PC-9 (cell line): ENCODE results near the gene PTCSC3.

Source experiments
- CTCF ChIP-seq: fragments of 200-600 bp; sonication (generic); conservative IDR thresholded peaks from 2 replicates; pipeline ENCODE4 v1.6.1; 2017; ENCODE audit warnings: mixed run types, antibody characterized with exemption, mild to moderate bottlenecking, moderate library complexity
- EZH2 ChIP-seq: fragments of 200-600 bp; sonication (generic); IDR thresholded peaks from 2 replicates; pipeline ENCODE4 v1.8.0; 2017; ENCODE audit warnings: antibody characterized with exemption, low read depth

DNA sequence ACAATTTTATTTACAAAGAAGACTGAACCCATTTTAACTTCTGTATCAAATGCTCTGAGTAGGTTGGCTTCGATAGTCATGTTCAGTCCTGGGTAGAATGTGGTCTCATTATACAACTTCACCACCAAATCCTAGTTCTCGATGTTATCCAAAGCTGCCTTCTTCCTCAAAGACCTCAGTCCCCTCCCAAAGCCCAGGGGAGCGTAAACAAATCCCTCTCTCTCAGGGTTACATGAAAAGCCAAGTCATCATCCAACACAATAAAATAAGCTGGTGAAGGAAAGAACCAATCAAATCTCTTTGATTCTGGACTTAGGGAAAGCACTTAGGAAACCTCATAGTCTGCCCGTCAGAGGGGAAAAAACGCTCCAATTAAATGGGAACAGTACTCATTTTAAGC lies 9.1 kb downstream of the PTCSC3 start:
- no peak for TF ChIP-seq CTCF
- TF ChIP-seq EZH2, result no peak
